Measurements from ENCODE around the gene LMOD1. TPM values are rescaled to one million over a fixed set of nuclear protein-coding genes. Genes with fewer than 3 reads are reported as not detected.

The LMOD1 gene
- total RNA-seq, 1 donor from 2014 or later: 0.47 TPM

DNA sequence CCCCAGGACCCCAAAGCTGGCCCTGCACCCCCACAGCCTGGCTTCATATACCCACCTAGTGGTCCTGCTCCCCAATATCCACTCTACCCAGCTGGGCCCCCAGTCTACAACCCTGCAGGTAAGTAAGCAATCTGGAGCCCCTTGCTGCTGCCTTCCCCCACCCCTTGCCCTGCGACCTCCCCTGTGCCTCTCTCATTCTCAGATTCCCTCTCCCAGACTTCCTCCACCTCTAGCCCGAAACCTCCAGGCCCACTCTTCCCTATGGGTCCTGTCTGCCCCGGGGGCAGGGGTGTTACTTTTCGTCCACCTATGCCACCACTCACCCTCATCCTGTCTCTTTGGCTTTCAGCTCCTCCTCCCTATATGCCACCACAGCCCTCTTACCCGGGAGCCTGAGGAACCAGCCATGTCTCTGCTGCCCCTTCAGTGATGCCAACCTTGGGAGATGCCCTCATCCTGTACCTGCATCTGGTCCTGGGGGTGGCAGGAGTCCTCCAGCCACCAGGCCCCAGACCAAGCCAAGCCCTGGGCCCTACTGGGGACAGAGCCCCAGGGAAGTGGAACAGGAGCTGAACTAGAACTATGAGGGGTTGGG lies 54.8 kb downstream of the LMOD1 start:
- DNase-seq: no peak

- DNase-seq: no peak
Observed at GRCh38 chr1:201890806-201891450, 55.4 kb downstream of the LMOD1 start.

GRCh38 chr1:201890223-201890622 lies 56.1 kb downstream of the LMOD1 start:
- DNase-seq: no peak

DNA sequence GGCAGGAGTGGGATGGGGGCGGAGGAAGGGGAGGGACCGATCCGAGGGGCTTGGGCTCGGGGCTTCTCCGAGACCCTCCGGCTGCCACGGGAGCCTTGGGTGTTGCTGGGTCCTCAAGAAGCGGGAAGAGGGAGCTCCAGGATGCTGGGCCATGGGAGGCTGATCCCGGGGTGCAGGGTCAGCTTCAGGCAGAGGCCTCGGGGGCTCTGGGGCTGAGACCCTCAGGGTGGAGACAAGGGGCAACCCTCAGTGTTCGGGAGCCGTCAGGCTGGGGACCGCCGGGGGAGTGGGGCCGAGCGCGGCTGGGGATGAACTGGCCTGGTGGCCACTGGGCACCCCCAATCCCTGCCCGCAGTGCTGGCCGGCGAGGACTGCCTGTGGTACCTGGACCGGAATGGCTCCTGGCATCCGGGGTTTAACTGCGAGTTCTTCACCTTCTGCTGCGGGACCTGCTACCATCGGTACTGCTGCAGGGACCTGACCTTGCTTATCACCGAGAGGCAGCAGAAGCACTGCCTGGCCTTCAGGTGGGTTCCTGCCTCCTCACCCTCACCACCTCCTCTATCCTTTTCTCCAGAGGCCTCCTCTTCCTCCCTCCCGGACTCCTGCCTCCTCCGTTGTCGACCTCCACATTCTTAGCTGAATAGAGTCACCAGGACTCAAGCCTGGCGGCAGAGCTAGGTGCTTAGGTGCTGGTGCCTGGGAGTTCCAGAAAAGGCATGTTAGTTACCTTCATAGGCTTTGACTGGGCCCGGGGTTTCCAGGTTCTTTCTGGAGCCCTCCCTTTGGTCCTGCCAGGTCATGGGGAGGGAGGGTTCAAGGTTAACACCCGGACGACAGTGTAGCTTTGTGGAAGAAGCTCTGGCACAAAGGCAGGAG lies 57.0 kb downstream of the LMOD1 start:
- DNase-seq: no peak

DNA sequence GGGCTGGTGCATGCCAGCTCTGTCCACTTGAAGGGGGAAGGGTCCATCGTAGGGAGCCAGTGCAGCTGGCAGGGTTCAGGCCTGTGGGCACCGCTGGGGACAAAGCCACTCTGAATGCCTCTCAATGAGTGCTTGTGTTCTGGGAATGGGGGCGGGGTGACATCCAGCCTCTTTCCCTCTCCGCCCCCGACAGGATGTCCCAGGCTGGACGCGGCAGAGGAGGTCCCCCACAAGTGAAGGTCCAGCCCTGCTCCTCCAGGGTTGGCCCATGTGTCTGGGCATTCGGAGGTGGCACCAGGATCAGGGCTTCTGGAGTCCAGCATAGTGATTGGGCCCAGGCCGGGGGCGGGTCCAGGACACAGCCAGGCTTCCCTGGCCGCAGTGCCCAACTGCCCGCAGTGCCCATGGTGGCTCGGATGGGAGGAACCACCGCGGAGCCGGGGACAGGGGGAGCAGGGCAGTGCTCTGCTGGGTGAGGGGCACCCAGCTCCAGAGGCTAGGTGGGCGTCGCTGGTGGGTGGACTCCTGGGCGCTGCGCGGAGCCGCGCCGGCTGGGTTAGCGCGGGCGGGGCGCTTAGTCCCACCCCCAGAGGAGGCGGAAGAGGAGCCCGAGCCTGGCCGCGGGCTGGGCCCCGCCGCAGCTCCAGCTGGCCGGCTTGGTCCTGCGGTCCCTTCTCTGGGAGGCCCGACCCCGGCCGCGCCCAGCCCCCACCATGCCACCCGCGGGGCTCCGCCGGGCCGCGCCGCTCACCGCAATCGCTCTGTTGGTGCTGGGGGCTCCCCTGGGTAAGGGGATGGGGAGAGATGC lies 57.9 kb downstream of the LMOD1 start, which contains the start of gene SHISA4:
Gene SHISA4, plus strand, starts transcription at position 617 of the 808 bp plus-strand sequence. Its CDS starts 97 bp downstream, at position 714.
- peak; percentile 94 for DNase-seq

GRCh38 chr1:201887116-201887866 lies 59.1 kb downstream of the LMOD1 start:
- no peak for DNase-seq

DNA sequence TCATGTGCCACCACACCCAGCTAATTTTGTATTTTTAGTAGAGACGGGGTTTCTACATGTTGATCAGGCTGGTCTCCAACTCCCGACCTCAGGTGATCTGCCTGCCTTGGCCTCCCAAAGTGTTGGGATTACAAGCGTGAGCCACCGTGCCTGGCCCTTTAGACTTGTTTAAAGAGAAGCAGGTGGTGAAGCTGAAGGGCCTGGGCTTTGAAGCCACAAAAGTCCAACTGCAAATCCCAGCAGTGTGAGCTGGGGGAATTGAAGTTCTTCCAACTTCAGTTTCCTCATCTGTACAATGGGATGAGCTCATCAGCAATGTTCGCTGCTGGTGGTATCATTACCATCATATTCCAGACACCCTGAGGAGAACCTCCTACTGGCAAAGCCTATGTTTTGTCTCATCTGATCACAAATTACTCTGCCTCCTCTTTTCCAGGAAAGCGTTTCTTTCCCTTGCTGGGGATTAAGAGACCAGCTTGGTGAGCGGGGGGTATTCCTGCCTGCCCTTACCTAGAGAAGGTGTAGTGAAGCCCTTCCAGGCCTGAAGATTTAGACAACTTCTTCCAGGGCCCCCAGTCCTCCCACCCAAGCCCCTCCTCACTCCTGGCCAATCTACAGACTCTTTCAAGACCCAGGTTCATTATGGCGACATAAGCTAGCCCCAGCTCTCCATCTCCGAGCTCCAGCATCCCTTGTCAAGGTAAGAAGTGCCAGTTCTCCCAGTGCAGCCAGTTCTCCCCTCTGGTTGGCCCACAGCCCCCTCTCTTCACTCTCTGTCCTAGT lies 60.1 kb downstream of the LMOD1 start:
- DNase-seq: no peak

DNA sequence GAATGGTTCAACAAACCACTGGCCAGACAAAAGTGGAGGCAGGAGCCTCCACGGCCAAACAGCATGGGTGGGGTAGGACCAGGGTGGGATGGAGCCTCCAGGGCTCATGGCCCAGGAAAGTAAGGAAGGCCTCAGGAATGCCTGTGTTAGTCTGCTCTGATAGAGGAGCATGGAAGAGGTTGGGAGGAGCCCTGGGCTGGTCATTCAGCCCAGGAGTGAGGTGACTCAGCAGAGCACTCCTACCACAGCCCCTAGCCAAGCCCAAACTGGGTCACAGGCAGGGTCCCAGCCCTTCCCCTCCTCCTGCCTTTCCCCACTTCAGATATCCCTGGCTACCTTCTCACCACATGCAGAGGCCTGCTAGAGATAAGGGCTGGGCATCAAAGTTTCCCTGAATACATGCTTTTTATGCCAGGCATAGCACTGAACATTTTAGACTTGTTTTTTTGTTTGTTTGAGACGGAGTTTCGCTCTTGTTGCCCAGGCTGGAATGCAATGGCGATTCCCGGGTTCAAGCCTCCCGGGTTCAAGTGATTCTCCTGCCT lies 60.7 kb downstream of the LMOD1 start:
- no peak for DNase-seq

GRCh38 chr1:201884425-201884824 lies 61.9 kb downstream of the LMOD1 start:
- no peak for DNase-seq

- no peak for DNase-seq
Observed at GRCh38 chr1:201883786-201884185, 62.6 kb downstream of the LMOD1 start.

DNA sequence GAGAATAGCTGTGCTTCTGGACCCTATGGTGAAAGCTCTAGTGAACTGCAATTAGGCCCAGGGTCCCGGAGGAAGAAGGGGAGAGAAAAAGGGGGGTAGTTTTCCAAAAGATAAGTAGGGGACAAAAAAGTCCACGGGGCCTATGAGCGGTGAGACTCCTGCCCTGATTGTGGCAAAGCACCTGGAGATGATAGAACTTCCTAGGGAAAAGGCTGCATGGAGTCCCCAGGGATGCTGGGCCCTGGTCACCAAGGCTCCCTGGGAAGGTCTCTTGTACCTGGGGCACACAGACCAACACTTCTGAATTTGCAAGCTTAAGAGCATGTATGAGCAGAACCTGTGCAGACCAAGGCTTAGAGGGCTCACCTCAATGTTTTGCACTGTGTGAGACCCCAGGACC lies 63.1 kb downstream of the LMOD1 start:
- no peak for DNase-seq

DNA sequence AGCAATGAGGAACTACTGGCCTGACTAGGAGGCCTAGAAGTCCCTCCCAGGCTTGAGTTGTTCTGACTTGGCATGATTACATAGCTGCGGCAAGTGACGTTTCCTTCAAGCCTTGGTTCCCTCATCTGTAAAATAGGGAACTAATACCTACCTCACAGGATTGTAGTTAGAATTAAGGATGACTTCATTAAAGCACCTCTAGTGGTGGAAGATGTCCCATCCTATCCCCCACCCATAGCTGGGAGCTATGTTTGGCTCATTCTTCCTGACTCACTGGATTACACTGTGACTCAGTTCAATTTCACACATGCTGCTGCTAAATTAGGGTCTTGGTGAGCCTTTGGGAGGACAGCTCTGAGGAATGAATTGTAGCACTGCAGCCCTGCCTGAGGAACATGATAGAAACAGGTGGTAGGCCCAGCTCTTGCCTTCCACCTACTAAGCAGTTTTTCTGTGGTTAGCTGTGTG lies 63.6 kb downstream of the LMOD1 start:
- DNase-seq: peak; percentile 47

DNA sequence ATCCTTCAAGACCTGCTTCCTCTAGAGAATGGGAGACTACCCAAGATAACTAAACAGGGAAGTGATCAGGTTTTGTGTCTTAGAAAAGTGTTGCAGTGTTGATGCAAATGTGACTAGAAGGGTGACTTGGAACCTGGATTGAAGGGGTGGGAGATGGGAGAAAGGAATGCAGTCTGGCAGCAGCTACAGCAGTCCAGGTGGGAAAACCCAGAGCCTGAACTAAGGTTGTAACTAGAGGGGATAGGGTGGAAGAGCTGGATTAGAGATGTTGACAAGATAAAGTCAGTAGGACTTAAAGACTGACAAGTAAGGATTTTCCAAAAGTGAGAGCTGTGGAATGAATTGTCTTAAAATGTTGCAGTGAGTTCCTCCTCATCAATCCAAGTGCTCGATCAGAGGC lies 64.7 kb downstream of the LMOD1 start:
- no peak for DNase-seq

- DNase-seq: no peak
Observed at GRCh38 chr1:201880928-201881571, 65.3 kb downstream of the LMOD1 start.

GRCh38 chr1:201877877-201878401 lies 68.4 kb downstream of the LMOD1 start:
- DNase-seq: no peak

GRCh38 chr1:201876148-201876818 lies 70.1 kb downstream of the LMOD1 start:
- no peak for DNase-seq

DNA sequence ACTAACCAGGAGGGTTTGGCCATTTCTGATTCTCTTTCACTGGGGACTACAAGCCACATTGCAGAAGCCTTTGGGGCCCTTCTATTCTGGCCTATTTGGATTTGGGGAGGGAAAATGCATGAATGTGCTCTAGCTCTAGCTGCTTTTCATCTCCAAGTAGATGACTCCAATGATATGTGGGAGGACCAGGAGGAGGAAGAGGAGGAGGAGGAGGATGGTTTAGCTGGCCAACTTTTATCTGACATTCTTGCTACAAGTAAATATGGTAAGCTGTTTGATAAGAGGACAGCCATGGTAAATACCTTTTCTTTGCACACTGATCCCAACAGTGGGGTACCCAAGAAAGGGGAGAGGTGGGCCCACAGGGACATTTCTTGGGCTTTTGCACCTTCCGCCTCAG lies 71.7 kb downstream of the LMOD1 start:
- no peak for DNase-seq

- DNase-seq: no peak
Observed at GRCh38 chr1:201870397-201870796, 76.0 kb downstream of the LMOD1 start.

- no peak for DNase-seq
Observed at GRCh38 chr1:201861448-201861847, 84.9 kb downstream of the LMOD1 start.
